NCI-H524 (cell line): Measurements from ENCODE around the gene ZNF32.
"Not testable (repeated sequence)": the region's sequence is repeated elsewhere in the genome, so short reads cannot be mapped to it uniquely, and the experiment has no call there.

ENCODE experiments used
- DNase-seq, 2 experiments: peaks; one replicate each; lab custom pipeline; 2025; lab: John Stamatoyannopoulos, UW

ZNF32 gene

GRCh38 chr10:43628956-43629355 lies 19.7 kb downstream of the ZNF32 start:
- DNase-seq: no peak

- DNase-seq: no peak
These were observed 20.7 kb downstream of the ZNF32 start for GRCh38 chr10:43627942-43628341.

DNA sequence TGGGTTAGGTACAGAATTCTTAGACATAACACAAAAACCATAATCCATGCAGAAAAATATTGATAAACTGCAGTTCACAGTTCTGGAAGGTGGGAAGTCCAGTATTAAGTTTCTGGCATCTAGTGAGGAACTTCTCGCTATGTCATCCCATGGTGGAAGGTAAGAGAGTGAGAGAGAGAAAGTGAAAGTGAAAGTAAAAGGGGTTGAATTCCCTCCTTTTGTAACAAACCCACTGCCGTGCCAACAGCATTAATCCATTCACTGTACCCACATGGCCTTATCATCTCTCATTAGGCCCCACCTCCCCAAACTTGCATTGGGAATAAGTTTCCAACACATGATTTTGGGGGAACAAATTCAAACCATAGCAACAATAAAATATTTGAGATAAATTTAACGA lies 25.3 kb downstream of the ZNF32 start:
- no peak for DNase-seq

GRCh38 chr10:43622038-43622437 lies 26.6 kb downstream of the ZNF32 start:
- no peak for DNase-seq

- no peak for DNase-seq
These were observed 29.3 kb downstream of the ZNF32 start for GRCh38 chr10:43619368-43619767.

GRCh38 chr10:43616697-43617370 lies 31.8 kb downstream of the ZNF32 start:
- DNase-seq: no peak

DNA sequence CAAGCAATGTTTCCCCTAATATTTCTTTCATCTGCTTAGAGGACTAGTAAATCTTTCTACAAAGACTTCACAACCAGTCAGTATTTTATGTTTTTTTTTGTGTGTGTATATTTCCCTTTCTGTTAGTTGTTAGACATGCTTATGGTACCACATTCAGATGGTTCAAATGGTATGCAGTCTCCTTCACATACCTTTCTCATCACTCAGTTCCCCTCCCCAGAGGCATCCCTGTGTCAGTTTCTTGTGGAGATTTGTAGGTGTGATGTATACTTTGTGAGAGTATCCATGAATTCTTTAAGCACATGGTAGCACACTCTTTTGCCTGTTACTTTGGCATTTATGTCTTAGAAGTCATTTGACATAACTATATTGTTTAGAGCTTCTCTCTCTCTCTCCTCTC lies 38.0 kb downstream of the ZNF32 start:
- DNase-seq: no peak

GRCh38 chr10:43607199-43607573 lies 41.5 kb downstream of the ZNF32 start:
- DNase-seq: no peak

DNA sequence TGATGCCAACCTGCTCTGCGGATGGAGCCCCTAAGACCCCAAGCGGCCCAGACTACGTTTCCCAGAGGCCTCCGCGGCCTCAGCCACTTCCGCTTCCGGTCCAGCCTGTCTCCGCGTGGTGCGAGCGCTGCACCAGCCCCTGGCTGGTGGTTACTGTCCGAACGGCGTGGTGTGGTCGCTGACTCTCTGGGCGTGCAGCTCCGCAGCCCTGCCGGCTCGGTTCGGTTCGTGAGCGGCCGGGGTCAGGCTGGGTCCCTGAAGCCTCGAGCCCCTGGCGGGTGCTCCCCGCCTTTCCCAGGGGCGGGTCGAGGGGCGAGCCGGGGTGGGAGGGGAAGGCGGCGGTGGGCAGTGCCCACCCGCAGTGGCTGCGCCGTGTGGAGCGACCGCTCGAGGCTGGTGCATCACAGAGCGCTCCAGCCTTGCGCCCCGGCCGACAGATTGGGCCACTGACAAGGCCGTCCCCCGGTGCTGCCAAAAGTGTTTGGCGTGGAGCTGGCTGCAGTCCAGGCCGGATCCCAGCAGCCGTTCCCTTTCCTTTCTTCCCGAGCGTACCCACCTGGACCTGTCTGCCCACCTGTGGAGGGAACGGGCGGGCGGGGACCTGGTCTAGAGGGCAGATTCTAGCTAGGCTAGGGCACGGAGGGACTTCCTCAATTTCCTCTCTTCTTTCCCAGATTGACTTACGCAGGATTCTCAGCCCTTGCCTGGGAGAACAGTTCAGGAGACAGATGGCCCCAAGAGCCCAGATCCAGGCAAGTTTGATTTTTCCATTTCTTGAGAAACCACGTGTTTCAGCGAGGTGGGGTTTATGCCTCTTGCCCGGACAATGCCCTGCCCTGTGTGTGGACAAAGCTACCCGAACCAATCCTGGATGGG lies 42.1 kb downstream of the ZNF32 start, which contains the start of gene ZNF485:
Gene ZNF485, plus strand, starts transcription at position 116 of the 876 bp plus-strand sequence. Its CDS starts 613 bp downstream, at position 729.
- peak in 1 of 2 experiments; percentile 19 for DNase-seq

DNA sequence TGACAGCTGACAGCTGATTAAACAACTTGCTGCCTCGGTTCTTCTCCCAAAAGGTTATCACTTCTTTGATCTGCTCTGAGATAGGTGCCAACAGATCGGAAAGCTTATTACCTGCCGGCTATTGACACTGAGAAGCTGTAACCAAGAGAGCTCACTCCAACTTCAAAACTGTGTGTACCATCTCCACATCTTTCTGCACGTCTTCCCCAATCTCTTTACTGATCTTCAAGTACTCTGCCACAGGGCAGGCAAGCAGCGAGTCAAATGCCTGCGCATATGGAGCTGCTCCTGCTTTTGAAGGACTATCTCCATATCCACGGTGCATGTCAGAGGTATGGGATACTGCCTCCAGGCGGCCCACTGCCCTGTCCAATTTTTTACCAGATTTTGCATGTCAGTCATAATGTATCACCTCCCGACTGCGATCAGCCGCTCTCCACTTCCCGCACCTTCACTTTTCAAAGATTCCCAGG lies 42.8 kb downstream of the ZNF32 start:
- no peak for DNase-seq

- DNase-seq: not testable (repeated sequence)
These were observed 47.1 kb downstream of the ZNF32 start for GRCh38 chr10:43601576-43601975.

GRCh38 chr10:43599333-43599732 lies 49.3 kb downstream of the ZNF32 start:
- DNase-seq: no peak

GRCh38 chr10:43598446-43598845 lies 50.2 kb downstream of the ZNF32 start:
- DNase-seq: no peak

DNA sequence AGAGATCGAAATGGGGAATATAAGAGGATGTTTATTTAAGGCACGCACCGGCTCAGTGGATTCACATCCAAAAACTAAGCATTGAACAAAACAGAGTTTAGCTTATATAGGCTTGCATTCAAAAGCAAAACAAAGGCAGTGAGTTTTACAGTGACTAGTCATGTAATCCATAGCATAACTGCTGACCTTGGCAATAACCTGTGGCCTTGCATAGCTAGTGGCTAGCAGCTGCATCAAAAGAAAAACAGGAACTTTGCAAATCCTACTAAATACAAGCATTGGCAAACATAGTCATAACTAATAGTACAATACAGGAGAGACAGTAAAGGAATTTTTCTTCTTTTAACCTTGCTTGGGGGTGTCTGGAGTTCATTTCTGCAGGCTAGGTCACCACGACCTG lies 52.1 kb downstream of the ZNF32 start:
- DNase-seq: no peak

DNA sequence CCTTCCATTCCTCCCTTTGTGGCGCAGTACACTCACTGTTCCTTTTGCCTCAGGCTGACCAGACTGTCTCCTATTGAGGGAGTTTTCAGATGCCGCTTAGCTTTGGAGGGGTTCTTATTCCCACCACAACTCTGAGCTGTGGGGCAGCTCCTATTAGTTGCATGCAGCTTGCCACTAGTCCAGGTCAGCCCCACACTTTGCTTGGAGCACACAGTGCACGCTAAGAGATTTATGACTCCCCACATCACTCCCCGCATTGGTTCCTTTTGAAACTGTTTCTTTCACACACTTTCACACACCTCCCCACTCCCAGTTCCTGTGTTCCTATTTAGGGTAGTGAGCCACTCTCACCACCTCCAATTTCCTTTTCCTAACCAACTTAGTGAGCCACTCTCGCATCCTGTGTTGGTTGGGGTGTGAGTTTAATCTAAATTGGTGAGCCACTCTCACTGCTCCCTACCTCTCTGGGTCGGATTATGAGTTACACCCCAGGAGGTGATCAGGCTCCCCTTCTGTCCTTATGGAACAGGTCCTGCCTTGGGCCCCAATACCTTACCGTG lies 52.9 kb downstream of the ZNF32 start:
- DNase-seq: no peak

DNA sequence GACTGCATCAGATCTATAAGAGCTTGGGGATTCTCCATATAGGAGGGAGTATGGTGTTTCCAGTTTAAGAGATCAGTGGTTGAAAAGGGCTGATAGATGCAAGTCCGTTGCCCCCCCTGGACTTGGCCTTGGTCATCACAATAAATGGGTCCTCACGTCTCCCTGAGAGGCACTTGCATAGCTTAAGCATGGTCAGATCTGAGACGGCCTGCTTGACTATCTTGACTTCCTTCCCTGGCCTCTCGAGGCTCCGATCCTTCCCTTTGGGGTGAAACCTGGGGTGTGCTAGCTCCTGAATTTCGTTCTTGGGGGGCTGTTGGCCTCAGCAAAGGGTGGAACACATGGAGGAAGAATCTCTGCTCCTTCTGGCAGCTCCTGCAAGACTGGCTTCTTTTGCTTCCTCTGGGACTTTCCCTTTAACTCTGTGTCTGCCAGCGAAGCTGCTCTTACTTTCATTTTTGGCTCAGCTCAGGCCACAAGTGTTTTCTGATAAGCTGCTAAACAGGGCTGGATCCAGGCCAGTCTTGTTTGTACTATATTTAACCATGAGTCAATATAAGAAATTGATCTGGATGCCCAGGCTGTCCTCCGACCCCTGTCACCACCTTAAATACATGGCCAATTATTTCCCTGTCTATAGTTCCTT lies 53.6 kb downstream of the ZNF32 start:
- no peak for DNase-seq
